ENCODE data around the gene BMP6. TPM values are rescaled to one million over a fixed set of nuclear protein-coding genes. Genes with fewer than 3 reads are reported as not detected.

BMP6 gene
- total and polyA plus RNA-seq, 2 experiments from 2014 or later, result 1.3 to 10.3 TPM

DNA sequence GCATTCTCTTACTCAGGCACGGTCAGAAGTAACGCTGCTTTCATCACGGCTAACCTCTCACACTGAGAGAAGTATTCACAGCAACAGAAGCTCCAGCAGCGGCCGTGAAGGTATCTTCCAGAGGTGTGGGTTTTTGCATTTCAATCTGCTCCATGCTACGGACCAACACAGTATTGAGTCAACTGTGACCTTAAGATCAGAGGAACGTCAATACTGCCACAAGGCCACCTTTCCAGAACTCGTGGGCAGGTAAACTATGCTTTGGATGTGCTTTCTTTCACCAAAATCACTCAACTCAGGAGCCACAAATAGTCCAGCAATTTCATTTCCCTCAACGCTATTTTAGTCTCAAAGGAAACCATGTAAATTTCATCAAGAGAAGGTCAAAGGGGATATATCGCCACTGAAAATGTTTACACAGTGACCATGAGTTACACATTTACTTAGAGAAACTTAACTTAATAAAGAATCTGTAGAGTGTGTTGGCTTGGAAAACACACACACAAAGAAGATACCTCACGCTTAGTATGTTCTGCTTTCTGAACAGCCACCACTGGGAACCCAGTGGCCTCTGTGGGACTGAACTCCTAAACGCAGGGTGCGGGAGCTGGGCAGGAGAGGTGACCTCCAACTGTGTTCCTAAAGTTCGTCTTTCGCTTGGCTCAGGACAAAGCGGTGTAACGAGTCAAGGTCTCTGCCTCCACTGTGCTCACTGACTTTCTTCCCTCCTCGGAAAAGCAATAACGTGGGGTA lies 156.8 kb downstream of the BMP6 start:
- H3K36me3 ChIP-seq (ENCODE audit: low read depth), result peaks cover 62% of the 10 kb centered on the region
- 94 to 97% methylated on average over 19 of the region's 19 CpGs for WGBS, 2 experiments (ENCODE audit: low coverage in 1 of 2, low lambda C conversion rate in 2 of 2, missing lambda C conversion rate in 2 of 2)
- no peak for DNase-seq
- H3K4me3 ChIP-seq, result no peak overlapping the region
- H3K27me3 ChIP-seq (replicated peaks; ENCODE audit: insufficient read depth), result no peaks in the 10 kb centered on the region
- H2AFZ ChIP-seq, result no peak overlapping the region
- peaks cover 54% of the 10 kb centered on the region for H3F3A ChIP-seq (ENCODE audit: insufficient read depth)
- no peaks in the 10 kb centered on the region for H3K4me1 ChIP-seq (ENCODE audit: insufficient read depth)
- no peaks in the 10 kb centered on the region for H3K9me3 ChIP-seq (ENCODE audit: low read depth)
- no peak overlapping the region for H3K4me2 ChIP-seq (ENCODE audit: unreplicated experiment)
- in situ Hi-C loops (cut with MboI), result no loop called here
- H3K27ac ChIP-seq, result no peak overlapping the region
- no peak for TF ChIP-seq EZH2phosphoT487 (IDR thresholded peaks at IDR 0.05; ENCODE audit: insufficient read depth, low read depth)
- no peak for TF ChIP-seq EZH2 (IDR thresholded peaks at IDR 0.05; ENCODE audit: insufficient read depth, poor library complexity, severe bottlenecking)
- no peaks in the 10 kb centered on the region for H3K79me2 ChIP-seq (ENCODE audit: insufficient read depth)
- no peaks in the 10 kb centered on the region for H3K9me2 ChIP-seq (ENCODE audit: insufficient read depth)
- no peak overlapping the region for H3K9ac ChIP-seq
- no peaks in the 10 kb centered on the region for H4K20me1 ChIP-seq (ENCODE audit: insufficient read depth)

DNA sequence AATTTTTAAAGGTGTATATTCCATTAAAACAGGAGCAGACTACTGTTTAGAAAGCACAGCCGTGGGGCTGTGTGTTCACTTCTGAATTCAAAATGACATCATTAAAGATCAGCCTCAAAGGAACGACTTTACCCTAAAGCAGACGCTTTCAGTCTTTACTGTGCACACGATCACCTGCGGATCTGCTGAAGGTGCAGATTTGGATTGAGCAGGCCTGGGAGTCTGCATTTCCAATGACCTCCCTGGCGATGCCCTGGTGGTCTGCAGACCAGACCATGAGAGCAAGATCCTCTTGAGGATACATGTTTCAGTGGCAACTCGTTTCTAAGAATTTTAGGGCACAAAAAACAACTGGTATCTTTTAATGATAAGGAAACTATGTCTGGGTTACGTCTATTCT lies 157.5 kb downstream of the BMP6 start:
- Histone ChIP-seq H3K36me3 (ENCODE audit: low read depth) (peaks cover 67% of the 10 kb centered on the region), H3K9me3 (ENCODE audit: low read depth) (no peaks in the 10 kb centered on the region), H3K79me2 (ENCODE audit: insufficient read depth) (no peaks in the 10 kb centered on the region), H3K4me3 (no peak overlapping the region), H3K9ac (no peak overlapping the region), H3K27me3 (replicated peaks; ENCODE audit: insufficient read depth) (no peaks in the 10 kb centered on the region), H3F3A (ENCODE audit: insufficient read depth) (peaks cover 59% of the 10 kb centered on the region), H2AFZ (no peak overlapping the region), H3K4me1 (ENCODE audit: insufficient read depth) (no peaks in the 10 kb centered on the region), H3K4me2 (ENCODE audit: unreplicated experiment) (no peak overlapping the region), H3K9me2 (ENCODE audit: insufficient read depth) (no peaks in the 10 kb centered on the region), H3K27ac (no peak overlapping the region), H4K20me1 (ENCODE audit: insufficient read depth) (no peaks in the 10 kb centered on the region)
- no peak for DNase-seq
- in situ Hi-C loops (cut with MboI), result no loop called here
- WGBS, 2 experiments (ENCODE audit: low coverage in 1 of 2, low lambda C conversion rate in 2 of 2, missing lambda C conversion rate in 2 of 2), result 96 to 97% methylated on average over 8 of the region's 8 CpGs
- TF ChIP-seq EZH2phosphoT487 (IDR thresholded peaks at IDR 0.05; ENCODE audit: insufficient read depth, low read depth) (no peak), EZH2 (IDR thresholded peaks at IDR 0.05; ENCODE audit: insufficient read depth, poor library complexity, severe bottlenecking) (no peak)

DNA sequence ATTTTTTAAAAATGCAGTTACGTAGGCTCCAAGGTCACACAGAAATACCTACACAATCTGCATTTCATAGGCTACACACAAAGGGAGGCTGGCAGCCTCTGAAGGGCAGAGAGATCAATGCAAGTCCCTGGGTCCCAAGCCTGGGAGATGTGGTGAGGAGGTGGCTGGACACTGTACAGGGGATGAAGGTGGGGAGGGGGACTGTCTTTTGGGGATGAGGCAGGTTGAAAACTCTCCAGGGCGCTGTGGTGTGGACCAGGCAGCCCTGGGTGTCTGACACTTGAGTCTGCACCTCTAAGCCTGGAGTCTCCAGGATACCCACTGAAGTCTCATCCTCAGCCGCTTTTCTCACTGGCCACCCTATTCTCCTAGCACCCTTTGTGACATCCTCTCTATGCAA lies 160.2 kb downstream of the BMP6 start:
- H3K9me3 ChIP-seq (ENCODE audit: low read depth), result no peaks in the 10 kb centered on the region
- H2AFZ ChIP-seq, result no peak overlapping the region
- 98 to 100% methylated on average over 3 of the region's 3 CpGs for WGBS, 2 experiments (ENCODE audit: low coverage in 1 of 2, low lambda C conversion rate in 2 of 2, missing lambda C conversion rate in 2 of 2)
- peaks cover 45% of the 10 kb centered on the region for H3F3A ChIP-seq (ENCODE audit: insufficient read depth)
- no peaks in the 10 kb centered on the region for H3K27me3 ChIP-seq (replicated peaks; ENCODE audit: insufficient read depth)
- in situ Hi-C loops (cut with MboI), result no loop called here
- peaks cover 85% of the 10 kb centered on the region for H3K36me3 ChIP-seq (ENCODE audit: low read depth)
- no peak overlapping the region for H3K4me3 ChIP-seq
- no peak overlapping the region for H3K27ac ChIP-seq
- no peak for DNase-seq
- H3K4me1 ChIP-seq (ENCODE audit: insufficient read depth), result no peaks in the 10 kb centered on the region
- H3K9me2 ChIP-seq (ENCODE audit: insufficient read depth), result no peaks in the 10 kb centered on the region
- no peaks in the 10 kb centered on the region for H4K20me1 ChIP-seq (ENCODE audit: insufficient read depth)
- H3K79me2 ChIP-seq (ENCODE audit: insufficient read depth), result no peaks in the 10 kb centered on the region
- H3K4me2 ChIP-seq (ENCODE audit: unreplicated experiment), result no peak overlapping the region
- no peak overlapping the region for H3K9ac ChIP-seq
- TF ChIP-seq EZH2 (IDR thresholded peaks at IDR 0.05; ENCODE audit: insufficient read depth, poor library complexity, severe bottlenecking) (no peak), EZH2phosphoT487 (IDR thresholded peaks at IDR 0.05; ENCODE audit: insufficient read depth, low read depth) (no peak)

DNA sequence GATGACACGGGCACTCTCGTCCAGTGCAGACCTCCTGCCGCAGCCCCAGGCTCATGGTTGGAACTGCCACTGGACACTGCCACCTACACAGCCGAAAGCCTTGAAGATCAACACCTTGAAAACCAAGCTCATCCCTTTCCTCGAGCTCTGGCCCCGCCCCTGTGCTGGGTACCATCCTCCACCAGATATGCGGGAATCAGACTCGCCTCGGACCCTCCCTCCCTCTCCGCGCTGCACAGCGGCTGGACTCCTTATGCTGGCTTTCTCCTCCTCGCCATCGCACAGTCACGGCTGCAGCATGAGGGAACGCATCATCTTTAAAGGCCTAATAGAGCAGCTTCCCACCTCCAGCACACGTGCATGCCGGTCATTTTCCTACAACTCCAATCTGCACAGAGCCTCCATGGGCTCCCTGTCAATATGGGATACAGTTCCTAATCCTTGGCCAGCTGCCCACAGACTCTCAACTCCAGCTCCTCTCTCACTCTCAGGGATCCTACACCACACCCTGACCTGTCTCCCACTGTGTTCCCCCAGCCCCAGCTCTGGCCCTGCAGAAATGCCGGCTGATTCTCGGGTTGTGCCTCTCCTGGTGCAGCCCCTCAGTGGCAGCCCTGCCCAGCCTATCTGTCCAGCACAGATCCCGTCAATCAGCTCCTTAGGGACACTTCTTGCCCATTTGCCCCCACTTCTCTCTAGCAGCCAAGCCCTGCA lies 161.5 kb downstream of the BMP6 start:
- Histone ChIP-seq H4K20me1 (ENCODE audit: insufficient read depth) (no peaks in the 10 kb centered on the region), H3K36me3 (ENCODE audit: low read depth) (peaks cover 76% of the 10 kb centered on the region), H3K9me2 (ENCODE audit: insufficient read depth) (no peaks in the 10 kb centered on the region), H3K9me3 (ENCODE audit: low read depth) (no peaks in the 10 kb centered on the region), H3K4me3 (no peak overlapping the region), H3K4me1 (ENCODE audit: insufficient read depth) (no peaks in the 10 kb centered on the region), H3K79me2 (ENCODE audit: insufficient read depth) (no peaks in the 10 kb centered on the region), H3K27ac (no peak overlapping the region), H3F3A (ENCODE audit: insufficient read depth) (peaks cover 34% of the 10 kb centered on the region), H3K9ac (no peak overlapping the region), H3K4me2 (ENCODE audit: unreplicated experiment) (no peak overlapping the region), H2AFZ (no peak overlapping the region), H3K27me3 (replicated peaks; ENCODE audit: insufficient read depth) (no peaks in the 10 kb centered on the region)
- WGBS, 2 experiments (ENCODE audit: low coverage in 1 of 2, low lambda C conversion rate in 2 of 2, missing lambda C conversion rate in 2 of 2), result 98% methylated on average over 20 to 21 of the region's 21 CpGs
- in situ Hi-C loops (cut with MboI), result no loop called here
- no peak for DNase-seq
- no peak for TF ChIP-seq EZH2 (IDR thresholded peaks at IDR 0.05; ENCODE audit: insufficient read depth, poor library complexity, severe bottlenecking)
- TF ChIP-seq EZH2phosphoT487 (IDR thresholded peaks at IDR 0.05; ENCODE audit: insufficient read depth, low read depth), result no peak
